22Rv1 (cell line): ENCODE results near the gene MFN2.
"Not testable (repeated sequence)": the region's sequence is repeated elsewhere in the genome, so short reads cannot be mapped to it uniquely, and the experiment has no call there.

Experiments used
- H3K27ac ChIP-seq: fragments of 450-650 bp; 2 replicates; pipeline ENCODE4 v1.5.1; 2017
- ZFX ChIP-seq: fragments of 450-650 bp; IDR thresholded peaks from 2 replicates; pipeline ENCODE4 v1.6.1; 2017; ENCODE audit warnings: antibody characterized with exemption, borderline replicate concordance
- TF ChIP-seq, protein P1 (sequence below): fragments of 450-650 bp; IDR thresholded peaks from 2 replicates; pipeline ENCODE4 v1.5.1; 2017; ENCODE audit warnings: mild to moderate bottlenecking

Gene MFN2

DNA sequence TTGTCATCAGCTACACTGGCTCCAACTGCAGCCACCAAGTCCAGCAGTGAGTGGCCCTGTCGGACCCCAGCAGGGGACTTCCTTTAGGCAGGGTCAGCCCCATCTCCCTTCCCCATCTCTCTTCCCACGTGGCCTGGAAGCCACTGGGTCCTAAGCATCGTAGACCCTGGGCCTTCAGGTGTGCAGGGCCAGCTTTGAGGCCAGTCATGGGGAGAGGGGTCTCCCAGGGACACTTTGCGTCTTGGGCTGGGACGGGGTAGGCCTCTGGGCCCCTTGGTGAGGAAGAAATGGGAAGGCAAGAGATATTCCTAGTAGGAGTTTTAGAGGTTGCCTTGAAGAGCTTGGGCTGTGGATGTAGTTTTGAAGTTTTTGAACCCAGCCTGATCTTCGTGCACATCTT, 27.0 kb downstream of the MFN2 start:
- TF ChIP-seq ZFX: no peak
- TF ChIP-seq, protein P1, sequence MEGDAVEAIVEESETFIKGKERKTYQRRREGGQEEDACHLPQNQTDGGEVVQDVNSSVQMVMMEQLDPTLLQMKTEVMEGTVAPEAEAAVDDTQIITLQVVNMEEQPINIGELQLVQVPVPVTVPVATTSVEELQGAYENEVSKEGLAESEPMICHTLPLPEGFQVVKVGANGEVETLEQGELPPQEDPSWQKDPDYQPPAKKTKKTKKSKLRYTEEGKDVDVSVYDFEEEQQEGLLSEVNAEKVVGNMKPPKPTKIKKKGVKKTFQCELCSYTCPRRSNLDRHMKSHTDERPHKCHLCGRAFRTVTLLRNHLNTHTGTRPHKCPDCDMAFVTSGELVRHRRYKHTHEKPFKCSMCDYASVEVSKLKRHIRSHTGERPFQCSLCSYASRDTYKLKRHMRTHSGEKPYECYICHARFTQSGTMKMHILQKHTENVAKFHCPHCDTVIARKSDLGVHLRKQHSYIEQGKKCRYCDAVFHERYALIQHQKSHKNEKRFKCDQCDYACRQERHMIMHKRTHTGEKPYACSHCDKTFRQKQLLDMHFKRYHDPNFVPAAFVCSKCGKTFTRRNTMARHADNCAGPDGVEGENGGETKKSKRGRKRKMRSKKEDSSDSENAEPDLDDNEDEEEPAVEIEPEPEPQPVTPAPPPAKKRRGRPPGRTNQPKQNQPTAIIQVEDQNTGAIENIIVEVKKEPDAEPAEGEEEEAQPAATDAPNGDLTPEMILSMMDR: no peak

GRCh38 chr1:12008355-12008754, 28.1 kb downstream of the MFN2 start:
- H3K27ac ChIP-seq: not testable (repeated sequence)

More for the DNA sequence above, 27.0 kb downstream of the MFN2 start:
- no peak overlapping the region for H3K27ac ChIP-seq

- TF ChIP-seq, protein P1: no peak
Observed at GRCh38 chr1:12009318-12009947, 29.2 kb downstream of the MFN2 start.

DNA sequence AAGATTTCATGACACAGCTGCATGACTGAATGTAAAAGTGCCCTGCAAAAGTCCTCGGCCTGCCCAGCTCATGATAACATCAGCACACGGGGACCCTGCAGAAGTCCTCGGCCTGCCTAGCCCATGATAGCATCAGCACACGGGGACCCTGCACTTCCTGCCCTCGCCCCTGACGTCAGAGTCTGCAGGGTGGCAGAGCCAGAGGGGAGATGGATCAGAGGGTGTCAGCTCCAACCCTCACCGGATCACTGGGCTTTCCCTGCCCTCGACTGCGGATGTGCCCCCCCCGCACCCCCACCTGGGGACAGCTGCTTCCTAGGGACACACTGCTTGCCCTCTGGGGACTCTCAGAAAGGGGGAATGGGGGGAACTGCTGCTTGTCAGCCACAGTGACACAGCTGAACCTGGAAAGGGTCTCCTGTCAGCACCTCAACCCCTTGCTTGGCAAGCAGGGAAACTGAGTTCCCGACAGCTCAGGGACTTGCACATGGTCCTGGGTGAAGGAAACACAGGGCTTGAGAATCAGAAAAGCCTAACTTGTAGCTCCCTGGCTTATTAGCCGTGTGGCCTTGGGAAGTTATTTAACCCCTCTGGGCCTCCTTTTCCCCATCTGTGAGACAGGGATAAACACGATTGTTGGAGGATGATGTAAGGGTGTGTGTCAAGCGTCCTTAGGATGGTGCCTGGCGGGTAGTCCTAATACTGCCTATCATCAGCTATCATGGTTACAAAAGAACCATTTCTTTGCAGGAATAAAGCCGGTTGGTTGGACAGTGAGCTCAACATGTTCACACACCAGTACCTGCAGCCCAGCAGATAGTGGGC, 30.7 kb downstream of the MFN2 start:
- no peak for TF ChIP-seq ZFX
- TF ChIP-seq, protein P1: no peak
- no peak overlapping the region for H3K27ac ChIP-seq

More at GRCh38 chr1:12009318-12009947, 29.2 kb downstream of the MFN2 start:
- H3K27ac ChIP-seq: no peak overlapping the region

GRCh38 chr1:12011998-12012397, 31.8 kb downstream of the MFN2 start:
- TF ChIP-seq, protein P1: no peak
- TF ChIP-seq ZFX: no peak
- H3K27ac ChIP-seq: no peak overlapping the region

GRCh38 chr1:12012560-12013316, 32.5 kb downstream of the MFN2 start:
- H3K27ac ChIP-seq: 0 out of 2 replicates have a peak overlapping the region, but pooled peaks have one; percentile 43
- TF ChIP-seq ZFX: no peak

DNA sequence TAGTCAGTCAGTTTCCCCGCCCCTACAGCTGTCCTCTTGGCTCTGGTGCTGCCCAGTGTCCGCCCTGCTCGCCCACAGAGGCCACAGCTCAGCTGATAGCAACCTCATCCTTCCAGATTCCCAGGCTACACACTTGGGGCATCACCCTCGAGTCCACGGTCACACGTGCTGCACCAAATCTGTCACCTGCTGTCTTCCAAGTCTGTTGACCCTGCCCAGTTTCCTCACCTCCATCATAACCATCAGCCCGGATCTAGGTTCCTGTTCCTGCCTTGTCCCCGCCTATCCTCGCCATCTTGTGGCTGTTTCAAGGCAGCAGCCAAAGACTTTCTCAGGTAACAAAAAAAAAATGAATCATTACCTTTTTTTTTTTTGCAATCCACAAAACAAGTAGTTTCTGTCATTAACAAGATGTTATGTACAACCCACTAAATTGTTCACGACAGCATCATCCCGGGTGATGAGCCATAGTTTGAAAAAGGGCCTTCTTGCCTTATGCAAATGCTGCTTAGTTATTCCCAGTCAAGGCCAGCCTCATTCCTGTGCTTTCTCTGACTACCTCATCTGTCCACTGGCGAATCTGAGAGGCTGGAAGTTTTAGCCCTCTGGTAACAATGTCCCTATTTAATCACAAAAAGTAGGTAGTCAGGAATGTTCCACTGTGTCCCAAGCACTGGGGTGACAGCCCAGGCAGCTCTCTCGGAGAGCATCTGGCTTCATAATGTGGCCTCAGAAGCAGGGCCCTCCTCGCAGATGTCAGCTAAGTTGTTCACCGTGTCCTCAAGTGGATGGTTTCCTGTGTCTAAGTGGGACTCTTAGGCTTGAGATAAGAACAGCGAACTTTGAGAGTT, 34.1 kb downstream of the MFN2 start:
- peak overlapping the region; percentile 43 for H3K27ac ChIP-seq
- TF ChIP-seq ZFX: no peak
- TF ChIP-seq, protein P1: no peak
